Left lobe of liver (tissue), 2 donors: Measurements from ENCODE around the gene TOR1A. TPM values are rescaled to one million over a fixed set of nuclear protein-coding genes. Genes with fewer than 3 reads are reported as not detected.
"Not testable (repeated sequence)": the region's sequence is repeated elsewhere in the genome, so short reads cannot be mapped to it uniquely, and the experiment has no call there.

Experiments
- ATAC-seq: fragments of 200-7000 bp; cut with Tn5 transposase; one replicate; pipeline ENCODE4 v1.9.1; 2020; ENCODE audit warnings: mild to moderate bottlenecking, moderate library complexity
- DNase-seq: peaks from one replicate; pipeline ENCODE4 v3.0.0-alpha.2; 2020; ENCODE audit warnings: low spot score
- total RNA-seq: library from RNA; stranded (reverse); gene quantifications from one replicate; pipeline ENCODE4 v1.2.1, GENCODE V29; 2021
- donor health status: DM: no; HTN: no; CAD: no; lungs with moderate emphysema.
- donor health status: DM: no; HTN: yes; CAD: no.

TOR1A gene
- total RNA-seq, 1 donor from 2014 or later, result 17.8 TPM

DNA sequence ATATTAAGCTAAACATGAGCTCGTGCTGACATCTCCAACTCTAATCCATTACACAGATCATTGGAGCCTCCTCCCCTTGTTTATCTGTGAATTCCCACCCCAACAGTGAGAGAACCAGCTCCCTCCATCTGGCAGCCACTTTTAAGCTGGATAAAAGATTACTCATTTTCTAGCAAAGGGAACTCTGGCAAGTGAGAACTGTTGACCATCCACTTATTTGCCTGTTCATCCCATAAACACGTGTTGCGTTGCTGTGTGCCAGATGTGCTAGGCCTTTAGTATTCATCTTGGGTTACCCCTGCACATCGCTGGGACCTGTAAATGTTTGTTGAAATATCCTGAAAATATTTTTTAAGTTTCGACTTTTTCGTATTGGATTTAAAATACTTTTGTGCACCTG, 2.4 kb upstream of the TOR1A start:
- DNase-seq, result no peak
- ATAC-seq, result no peak

DNA sequence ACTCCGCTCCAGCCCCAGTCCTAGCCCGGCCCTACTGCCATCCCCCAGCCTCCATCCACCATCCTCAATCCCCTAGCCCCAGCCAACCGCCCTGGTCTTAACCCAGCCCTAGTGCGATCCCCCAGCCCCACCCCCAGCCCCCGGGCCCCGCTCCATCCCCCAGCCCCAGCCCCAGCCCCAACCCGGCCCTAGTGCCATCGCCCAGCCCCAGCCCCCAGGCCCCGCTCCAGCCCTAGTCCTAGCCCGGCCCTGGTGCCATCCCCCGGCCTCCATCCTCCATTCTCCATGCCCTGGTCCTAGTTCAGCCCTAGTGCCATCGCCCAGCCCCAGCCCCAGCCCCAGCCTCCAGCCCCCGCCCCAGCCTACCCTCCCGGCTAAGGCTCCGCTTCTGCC, 398 bp downstream of the TOR1A start:
- DNase-seq, result no peak
- ATAC-seq, result peak; percentile 51

DNA sequence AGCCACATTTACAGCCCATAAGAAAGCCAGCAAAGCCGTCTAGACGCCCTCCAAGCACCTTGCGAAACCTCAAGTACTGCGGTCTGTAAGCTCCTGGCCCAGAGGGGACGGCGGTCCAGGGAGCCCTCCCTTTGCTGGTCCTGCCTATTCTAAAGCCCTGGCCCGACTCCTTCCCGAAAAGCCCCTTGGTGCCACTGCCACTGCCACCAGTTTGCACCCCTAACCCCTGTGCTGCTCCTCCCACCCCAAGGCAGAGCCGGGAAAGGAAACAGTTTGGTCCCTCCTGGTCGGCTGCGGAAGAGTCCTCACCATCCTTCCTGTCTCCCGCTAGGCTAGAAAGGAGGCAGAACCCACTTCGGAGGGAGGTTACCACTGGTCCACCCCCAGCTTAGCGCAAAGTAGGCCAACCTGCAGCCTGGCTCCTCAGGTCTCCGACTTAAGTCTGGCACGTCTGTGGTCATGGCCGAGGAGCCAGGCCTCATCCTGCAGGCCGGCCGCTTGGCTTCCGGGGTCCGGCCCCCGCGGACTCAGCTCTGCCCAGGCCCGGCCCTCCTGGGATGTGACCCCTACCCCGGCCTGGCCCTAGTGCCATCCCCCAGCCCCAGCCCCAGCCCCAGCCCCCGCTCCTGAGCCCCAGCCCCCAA, 916 bp downstream of the TOR1A start:
- DNase-seq (no peak), ATAC-seq (peak; percentile 28)

DNA sequence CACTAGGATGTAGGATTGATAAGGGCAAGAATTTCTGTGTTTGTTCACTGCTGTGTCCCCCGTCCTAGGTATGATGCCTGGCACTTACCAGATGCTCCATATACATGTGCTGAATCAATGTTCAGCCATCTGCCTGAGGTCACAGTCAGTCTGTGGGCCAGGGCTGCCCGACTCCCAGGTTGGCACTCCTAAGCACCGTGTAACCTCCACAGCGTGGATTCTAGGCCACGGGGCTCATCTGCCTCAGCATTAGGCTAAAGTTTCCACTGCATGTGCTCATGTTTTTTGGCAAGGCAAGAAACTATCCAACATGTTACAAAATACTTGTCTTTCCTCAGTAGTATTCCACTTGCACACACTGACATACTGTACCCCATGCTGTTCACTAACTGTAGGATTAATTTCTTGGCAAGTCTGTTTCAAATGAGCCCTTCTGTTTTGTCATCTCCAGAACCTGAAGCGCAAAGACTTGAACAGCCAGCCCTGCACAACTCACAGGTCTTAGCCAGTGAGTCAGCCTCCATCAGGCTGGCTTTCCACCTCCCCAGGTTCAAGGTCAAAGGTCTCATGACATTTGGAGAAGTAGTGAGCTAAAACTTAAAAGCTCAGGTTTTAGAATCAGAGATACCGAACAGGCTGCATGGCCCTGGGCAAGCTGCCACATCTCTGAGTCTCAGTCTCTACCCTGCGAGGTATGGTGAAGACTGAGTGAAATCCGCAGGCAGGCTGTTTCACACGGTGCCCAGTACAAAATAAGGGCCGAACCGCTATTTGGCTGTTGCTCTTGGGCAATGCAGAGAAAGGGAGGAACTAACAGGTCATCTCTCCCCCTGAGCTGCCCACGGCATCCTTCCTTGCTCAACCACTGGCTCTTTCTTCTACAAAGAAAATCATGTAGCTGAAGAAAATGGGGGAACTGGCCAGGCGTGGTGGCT, 7.2 kb downstream of the TOR1A start:
- DNase-seq, result no peak
- ATAC-seq, result no peak

DNA sequence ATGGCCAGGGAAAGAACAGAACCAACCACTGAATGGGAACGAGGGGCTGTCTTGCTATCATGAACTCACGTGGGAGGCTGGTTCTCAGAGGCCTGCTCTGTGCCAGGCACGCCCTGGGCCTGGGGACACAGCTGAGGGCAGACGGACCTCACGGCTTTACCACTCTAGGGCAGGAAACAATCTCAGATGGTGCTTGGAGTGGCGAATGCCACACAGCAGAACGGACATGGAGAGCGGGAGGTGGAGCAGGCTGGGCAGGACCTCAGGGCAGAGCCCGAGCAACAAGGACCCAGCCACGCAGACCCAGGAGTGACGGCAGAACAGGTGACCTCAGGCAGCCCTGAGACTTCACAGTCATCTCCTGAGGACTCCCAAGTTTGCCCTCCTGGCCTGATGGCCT, 8.7 kb downstream of the TOR1A start:
- DNase-seq (no peak), ATAC-seq (no peak)

DNA sequence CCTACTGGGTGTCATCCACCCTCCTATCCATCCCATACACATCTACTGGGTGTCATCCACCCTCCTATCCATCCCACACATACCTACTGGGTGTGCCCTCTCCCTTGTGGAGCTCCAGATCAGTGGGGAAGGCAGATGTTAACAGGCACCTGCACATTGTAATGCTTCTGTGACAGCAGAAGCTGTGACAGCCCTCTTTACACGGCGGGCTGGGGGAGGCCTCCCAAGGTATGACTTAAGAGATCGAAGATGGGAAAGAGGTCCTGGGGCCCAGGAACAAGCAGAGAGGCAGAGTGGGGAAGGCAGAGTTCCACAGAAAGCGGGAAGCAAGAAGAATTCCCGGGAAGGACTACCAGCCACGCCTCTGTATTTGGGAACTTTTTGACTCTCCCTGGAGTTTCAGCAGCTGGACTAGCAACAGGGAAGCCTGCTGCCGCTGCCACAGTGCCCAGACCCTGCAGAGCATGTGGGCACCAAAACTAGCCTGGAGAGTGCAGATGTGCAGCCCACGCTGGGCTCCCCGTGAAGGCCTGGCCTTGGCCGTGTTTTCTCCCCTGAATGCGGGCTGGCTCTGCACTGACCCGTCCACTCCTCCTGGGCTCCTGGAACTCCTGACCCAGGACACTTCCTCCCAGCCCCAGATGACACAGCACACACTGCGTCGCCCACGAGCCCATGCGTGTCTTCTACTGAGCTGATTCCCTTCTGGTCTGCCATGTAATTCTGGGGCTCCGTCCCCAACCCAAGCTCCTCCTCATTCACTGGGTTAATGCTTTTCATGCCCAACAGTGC, 9.3 kb downstream of the TOR1A start:
- DNase-seq, result no peak
- no peak for ATAC-seq

DNA sequence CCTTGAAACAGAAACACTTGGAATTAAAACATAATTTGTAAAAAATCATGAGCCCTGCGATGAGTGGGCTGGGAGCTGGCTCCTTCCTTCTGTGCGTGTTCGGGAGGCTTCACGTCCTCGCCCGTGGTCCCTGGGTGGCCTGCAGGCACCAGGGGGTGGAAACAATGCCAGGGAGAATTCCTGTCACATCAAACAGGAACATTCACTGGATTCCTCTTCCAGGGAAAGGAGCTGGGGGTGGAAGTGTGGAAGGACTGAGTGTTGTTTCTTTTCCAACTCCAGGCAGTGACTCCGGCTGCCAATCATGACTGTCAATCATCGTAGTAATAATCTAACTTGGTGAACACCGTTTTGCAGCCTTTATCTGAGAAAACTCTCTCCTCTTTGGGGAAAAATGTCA, 10.3 kb downstream of the TOR1A start:
- ATAC-seq (no peak), DNase-seq (no peak)

DNA sequence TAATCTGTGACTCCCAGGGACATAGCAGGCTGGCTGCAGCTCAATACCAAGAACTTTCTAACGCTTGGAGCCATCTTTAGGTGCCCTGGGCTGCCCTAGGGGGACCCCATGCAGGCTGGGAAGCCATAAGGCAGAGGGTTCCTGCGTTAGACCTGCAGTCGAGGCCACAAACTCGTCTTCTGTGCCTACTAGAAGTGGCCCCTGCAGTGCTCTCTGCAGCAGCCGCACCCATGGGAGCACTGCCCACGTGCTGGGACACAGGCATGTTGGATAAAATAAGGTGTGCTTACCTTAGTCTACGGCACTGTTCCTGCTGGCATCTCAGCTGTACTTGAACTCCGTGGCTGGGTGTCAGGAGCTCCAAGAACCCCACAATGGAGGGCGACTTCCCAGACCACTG, 11.6 kb downstream of the TOR1A start:
- ATAC-seq, result no peak

DNA sequence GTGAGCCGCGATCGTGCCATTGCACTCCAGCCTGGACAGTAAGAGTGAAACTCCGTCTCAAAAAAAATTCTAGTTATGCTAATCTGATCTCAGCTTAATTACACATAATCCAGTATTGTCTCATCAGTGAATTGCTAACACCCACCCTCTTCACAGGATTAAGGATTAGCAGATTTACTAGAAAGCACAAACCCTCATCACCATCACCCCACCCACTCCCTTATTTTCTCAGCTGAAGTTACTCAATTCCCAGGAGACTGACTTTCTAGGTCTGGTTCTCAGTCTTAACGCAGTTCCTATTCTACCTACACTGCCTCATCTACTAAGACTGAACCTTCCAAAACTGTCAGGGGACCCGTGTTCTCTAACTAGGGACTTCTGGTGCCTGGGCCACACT, 12.0 kb downstream of the TOR1A start:
- DNase-seq (no peak), ATAC-seq (no peak)

More for the DNA sequence above, 11.6 kb downstream of the TOR1A start:
- DNase-seq, result no peak

DNA sequence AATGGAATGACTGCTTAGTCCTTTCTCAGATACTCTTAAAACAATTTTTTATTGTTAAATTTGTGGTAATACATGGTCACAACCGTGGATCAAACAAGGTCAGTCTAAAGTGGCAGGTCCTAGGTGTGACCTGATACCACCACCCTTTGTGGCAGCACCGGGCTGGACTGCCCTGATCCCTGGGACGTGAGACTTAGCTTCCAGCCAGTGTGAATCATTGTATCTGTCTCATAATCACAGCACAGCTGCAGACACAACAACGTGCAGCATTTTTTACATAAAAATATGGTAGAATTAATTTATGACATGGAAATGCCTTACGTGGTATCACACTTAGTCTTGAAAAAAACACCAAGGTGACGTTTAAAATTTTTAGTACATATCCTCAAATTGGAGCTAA, 13.1 kb downstream of the TOR1A start:
- DNase-seq (no peak), ATAC-seq (peak; percentile 41)

DNA sequence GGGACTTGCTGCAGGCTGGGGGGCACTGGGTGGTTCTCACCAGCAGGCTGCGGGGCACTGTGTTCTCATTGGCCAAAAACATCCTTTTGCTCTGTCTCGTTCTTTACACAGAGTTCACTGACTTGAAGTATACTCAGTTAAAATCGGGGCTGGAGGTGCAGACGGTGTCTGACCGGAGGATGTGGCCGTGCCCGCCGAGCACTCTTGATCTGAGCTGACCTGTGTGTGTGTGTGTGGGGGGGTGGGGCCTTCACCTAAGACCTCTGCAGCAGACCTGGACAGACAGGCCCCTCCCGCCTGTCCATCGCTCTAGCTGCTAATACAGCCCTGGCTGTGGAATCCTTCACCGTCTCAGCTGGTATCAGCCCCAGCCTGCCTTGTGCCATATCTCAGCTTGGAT, 13.8 kb downstream of the TOR1A start:
- DNase-seq, result no peak

DNA sequence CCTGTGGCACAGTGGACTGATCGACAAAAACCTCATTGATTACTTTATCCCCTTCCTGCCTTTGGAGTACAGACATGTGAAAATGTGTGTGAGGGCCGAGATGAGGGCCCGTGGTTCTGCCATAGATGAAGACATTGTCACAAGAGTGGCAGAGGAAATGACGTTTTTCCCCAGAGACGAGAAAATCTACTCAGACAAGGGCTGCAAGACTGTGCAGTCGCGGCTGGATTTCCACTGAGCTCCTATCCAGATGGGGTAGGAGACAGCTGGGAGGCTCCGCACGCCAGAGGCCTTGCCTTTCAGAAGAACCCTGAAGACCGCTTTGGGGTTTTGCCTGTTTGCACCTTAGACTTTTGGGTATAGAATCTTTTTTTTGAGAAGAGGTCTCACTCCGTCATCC, 14.6 kb downstream of the TOR1A start:
- DNase-seq, result no peak
- no peak for ATAC-seq

More for the DNA sequence above, 13.8 kb downstream of the TOR1A start:
- no peak for ATAC-seq

DNA sequence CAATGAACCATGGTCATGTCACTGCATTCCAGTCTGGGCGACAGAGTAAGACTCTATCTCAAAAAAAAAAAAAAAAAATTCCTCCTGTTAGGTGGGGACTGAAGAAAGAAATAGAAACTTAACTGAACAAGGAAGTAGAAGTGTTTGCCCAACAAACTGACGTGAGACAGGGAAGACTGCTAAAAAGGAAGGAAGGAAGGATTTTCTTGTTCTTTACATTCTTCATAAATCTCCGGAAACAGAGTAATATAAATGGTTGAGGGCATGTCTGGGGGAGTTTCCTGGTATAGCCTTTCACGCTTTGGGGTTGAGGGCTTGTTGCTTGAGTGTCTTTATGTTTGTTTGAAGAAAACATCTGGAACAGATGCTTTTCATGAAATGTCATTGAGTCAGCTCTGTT, 17.9 kb downstream of the TOR1A start:
- DNase-seq, result no peak
- ATAC-seq, result no peak

DNA sequence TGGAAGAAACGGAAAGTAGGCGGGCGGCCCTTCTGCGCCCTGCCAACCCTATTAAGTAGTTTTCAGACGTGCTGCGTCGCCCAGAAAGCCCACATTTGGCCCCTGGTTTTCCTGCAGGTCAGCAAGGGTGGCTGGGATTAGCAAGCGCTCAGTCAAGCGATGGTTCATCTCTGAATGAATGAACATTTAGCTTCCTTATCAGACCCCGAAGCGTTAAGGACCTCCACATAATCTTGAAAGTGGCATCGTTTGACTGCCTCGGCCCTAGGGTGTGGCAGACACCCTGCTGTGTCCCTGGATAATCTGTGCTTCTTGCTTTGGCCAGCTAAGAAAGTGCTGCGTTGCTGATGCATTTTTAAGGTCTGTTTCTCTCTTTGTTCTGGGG, 20.3 kb downstream of the TOR1A start:
- no peak for ATAC-seq
- DNase-seq, result no peak

DNA sequence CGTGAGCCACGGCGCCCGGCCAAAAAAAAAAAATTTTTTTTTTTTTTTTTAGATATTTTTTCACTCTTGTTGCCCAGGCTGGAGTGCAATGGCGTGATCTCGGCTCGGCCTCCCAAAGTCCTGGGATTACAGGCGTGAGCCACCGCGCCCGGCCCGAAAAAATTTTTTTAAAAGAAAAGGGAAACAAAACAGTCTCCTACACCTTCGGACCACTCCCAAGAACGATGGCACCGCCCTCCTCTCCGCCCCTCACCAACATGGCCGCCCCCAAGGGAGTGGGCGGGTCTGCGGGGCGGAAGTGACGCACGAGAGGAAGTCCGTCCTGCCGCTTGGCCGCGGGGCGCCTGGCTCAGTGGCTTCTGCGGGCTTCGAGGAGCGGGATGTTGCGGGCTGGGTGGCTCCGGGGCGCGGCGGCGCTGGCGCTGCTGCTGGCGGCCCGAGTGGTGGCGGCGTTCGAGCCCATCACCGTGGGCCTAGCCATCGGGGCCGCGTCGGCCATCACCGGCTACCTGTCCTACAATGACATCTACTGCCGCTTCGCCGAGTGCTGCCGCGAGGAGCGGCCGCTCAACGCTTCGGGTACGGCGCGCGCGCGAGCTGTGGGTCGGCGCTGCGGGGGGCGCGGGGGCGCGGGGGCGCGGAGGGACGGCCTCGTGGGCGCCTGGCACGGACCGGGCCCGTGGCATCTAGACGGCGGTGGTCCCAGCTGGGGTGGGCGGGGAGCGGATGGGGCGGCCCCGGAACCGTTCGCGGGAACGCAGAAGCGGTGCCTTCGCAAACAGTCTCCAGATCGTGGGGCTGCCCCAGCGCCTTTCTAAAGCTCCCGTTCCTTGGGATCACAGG, 20.9 kb downstream of the TOR1A start, which contains the start of gene TOR1B:
Gene TOR1B (plus strand): TSS at position 352 of the 843 bp plus-strand sequence. CDS start 29 bp downstream, at position 381.
- ATAC-seq (peak; percentile 98), DNase-seq (peak; percentile 94)

DNA sequence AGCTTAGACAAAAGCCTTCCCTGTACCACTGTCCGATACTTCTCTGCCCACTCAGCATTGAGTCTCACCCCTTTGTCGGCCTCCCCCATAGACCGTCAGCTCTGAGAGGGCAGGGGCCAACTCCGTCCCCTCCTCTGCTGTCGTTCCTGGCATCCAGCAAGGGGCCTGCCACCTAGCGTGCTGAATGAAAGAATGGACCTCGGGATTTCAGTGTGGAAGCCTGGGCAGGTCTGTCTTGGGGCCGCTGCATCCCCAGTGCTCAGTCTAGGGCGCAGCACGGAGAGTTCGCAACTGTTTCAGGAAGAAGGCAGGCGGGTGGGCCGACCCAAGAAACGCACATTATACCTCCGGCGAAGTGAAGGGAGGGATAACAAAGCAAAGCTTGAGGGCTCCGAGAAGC, 22.4 kb downstream of the TOR1A start:
- DNase-seq (no peak), ATAC-seq (no peak)

DNA sequence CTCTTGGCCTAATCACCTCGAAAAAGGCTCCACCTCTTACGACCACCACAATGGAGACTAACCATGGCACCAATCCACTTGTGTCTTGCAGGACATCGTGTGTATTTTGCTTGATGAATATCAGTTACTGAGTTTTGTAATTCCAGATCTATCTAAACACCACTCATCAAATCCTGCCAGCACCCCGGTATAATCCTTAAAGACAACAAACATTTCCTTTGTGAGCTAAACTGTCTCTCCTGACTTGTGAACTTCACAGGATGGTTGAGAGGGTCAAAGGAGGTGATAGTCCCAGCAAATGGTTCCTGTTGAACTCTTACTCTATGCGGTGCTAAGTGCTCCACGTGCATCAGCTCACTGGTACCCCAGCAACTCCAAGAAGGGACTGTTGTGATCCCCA, 25.0 kb downstream of the TOR1A start:
- ATAC-seq, result no peak

DNA sequence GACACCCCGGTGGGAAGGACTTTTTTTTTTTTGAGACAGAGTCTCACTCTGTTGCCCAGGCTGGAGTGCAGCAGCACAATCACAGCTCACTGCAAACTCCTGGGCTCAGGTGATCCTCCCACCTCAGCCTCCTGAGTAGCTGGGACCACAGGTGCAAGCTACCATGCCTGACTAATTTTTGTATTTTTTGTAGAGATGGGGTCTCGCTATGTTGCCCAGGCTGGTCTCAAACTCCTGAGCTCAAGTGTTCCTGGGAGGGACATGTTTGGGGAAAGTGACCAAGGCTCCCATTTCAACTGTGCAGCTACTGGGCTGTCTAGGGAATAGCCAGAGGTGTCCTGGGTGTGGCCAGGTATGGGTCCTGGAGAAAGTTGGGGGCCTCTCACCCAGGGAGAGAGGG, 27.9 kb downstream of the TOR1A start:
- ATAC-seq, DNase-seq: not testable (repeated sequence)

More for the DNA sequence above, 25.0 kb downstream of the TOR1A start:
- DNase-seq, result no peak

DNA sequence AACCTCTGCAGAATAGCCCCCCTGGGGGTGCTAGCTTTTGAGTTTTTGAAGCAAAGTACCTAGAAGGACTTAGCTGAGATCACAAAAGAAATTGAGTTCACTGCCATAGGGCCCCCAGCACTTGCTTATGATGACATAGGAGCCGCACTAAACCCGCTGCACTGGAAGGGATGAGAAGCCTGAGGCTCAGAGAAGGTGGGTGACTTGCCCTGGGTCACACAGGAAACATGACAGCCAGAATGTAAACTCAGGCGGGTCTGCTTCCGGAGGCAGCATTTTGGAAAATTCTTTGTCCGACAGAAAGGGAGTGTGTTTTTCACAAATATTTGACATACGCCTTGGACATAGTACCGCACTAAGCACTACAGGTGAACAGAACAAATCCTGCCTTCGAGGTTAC, 29.4 kb downstream of the TOR1A start:
- ATAC-seq (no peak), DNase-seq (no peak)

DNA sequence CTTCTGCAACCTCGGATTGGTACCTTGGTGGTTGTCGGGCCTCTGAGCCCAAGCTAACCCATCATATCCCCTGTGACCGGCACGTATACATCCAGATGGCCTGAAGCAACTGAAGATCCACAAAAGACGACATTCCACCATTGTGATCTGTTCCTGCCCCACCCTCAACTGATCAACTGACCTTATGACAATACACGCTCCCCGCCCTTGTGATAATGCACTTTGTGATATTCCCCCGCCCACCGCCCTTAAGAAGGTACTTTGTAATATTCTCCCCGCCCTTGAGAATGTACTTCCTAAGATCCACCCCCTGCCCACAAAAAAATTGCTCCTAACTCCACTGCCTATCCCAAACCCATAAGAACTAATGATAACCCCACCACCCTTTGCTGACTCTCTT, 37.5 kb downstream of the TOR1A start:
- DNase-seq, result no peak
- ATAC-seq, result no peak
